NCI-H2107 treated with DMSO at 0.1 percent for 48 hours (cell line): Measurements from ENCODE around the gene B4GALT5.

Experiments
- DNase-seq: peaks from one replicate; lab custom pipeline; 2025; ENCODE audit not compliant: unreplicated experiment; lab: John Stamatoyannopoulos, UW

Gene B4GALT5

DNA sequence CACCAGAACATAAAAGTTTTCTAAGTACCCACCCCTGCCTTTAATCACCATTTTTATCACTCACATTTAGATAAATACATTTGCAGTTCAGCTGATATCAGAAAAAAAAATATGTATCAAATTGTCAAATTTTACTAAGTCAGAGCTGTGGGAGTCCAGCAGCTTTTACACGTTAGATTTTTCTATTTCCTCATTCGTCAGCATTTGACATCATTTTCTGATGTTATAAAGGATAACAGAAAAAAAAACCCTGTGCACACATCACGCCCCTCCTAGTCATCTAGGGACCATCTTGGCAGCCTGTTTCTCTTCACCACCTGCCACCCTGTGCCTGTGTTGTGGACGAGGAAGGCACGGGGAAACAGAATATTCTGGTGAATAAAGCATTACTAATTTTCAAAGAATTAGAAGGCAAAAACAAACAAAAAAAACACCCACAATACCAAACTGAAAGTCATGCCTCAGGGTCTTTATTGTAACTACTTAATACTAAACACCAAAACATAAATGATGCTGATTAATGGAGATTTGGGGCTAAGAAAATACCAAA lies 12.4 kb downstream of the B4GALT5 start:
- DNase-seq = peak; percentile 63

DNA sequence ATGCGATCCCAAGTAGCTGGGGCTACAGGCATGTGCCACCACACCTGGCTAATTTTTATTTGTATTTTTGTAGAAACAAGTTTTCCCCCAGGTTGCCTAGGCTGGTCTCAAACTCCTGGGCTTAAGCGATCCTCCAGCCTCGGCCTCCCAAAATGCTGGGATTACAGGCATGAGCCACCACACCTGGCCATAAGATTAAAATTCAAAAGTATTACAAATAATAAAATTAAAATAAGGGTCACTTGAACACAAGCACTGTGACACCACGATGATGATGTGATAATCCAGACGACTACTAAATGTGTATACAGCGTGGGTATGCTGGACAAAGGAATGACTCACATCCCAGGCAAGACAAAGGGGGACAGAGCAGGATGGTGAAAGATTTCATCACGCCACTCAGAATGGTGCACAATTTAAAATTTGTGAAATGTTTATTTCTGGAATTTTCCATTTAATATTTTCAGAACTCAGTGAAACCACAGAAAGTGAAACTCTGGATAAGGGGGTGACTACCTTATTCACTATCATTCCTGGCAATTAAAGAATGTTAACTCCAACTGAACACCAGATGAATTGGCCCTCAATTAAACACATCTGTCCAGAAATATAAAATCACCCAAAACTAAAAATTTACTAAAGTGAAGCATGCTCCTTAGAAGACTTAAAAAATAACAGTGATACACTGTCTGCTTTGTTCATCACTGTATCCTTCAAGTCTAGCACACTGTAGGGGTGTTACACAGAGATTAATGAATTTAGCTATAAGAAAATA lies 13.1 kb downstream of the B4GALT5 start:
- peak; percentile 35 for DNase-seq

DNA sequence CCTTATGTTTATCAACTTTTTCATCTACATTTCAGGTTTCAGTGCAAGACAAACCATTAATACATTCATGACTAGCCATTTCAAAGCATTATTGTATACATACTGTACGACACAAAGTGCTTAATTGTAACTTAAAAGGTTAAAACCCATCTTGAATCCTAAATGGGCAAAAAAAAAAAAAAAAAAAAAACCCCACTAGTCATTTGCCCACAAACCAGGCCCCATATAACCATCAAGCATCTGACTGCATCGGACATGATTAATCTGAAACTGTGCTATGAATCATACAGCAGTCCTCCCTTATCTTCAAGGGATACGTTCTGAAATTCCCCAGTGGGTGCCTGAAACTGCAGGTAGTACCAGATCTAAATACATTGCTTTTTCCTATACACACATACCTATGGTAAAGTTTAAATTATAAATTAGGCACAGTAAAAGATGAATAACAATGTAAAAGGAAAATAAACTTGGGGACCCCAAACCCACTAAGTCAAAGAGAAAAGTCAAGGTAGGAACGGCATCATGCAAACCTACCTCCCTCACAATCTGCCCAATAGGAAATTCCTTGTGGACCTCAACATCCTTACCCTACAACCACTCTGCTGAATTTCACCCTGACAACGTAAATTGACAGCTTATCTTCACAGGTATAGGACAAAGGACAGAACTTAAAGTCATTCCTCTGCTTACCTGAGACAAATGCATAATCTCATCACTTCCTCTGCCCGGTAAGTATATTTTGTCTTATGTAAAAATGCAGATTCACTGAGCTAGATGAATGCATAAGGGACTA lies 14.3 kb downstream of the B4GALT5 start:
- DNase-seq = no peak

DNA sequence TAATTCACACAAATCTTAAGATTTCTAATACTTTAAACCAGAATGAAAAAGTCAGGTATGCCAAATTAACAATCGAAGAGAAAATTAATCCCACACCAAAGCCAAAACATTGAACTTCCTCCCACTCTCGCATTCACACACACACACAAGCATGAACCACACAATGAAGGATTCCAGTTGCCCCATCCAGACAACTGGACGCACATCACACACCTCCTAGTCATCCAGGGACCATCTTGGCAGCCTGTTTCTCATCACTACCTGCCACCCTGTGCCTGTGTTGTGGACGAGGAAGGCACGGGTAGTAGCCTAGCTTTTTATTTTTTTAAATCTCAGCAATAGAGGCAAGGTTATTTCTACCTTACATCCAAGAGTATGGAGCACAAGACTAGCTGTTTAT lies 15.2 kb downstream of the B4GALT5 start:
- DNase-seq = no peak

DNA sequence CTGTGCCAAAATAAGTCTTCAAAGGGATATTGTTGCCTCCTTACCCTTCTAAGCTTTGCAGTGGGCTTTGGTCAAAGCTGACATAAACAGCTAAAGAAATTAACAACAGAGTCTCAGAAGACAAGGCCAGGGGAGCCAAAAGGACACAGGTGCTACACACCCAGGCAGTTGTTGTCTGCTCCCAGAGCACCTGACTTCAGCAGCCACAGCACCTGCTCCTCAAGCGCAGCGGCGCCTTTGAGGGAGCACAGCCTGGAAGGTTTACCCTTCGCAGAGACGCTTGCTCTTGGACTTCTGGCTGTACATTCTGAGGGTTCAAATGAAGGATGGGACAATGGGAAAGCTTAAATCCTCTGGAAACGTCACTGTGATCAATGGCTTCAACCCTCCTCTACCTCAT lies 16.6 kb downstream of the B4GALT5 start:
- DNase-seq = peak; percentile 92

DNA sequence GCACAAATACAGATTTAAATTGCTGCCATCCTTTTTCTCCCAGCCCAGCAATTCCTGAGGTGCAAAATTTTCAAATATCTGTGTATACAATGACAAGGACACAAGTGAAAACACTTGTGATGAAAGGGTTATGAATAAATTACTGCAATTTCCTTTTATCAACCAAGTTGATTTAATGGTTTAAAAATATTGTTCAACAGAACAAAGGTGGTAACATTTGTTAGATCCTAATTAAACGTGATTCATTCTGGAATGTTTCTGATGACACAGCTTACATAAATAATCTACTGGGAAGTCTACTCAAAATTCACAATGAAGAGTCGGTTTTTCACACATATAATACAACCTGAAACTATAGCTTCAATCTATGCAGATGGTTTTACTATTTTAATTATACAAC lies 17.1 kb downstream of the B4GALT5 start:
- no peak for DNase-seq

DNA sequence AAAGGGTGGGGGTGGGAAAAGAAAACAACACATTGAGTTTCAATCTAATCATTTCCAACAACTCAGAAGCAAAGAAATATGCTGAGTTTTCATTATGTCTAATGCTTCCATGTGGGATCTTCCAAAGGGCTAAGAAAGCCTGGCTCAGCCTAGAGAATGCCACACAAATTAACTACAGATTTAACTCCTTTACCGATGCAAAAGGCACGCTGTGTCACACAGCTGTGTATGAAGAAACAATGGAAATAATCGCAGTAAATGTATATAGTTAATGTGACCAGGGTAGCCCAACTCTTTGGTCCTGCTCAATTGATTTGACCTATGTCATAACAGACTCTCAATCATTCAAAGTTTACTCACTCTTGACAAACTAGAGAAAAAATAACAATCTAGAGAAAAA lies 17.8 kb downstream of the B4GALT5 start:
- DNase-seq = no peak

DNA sequence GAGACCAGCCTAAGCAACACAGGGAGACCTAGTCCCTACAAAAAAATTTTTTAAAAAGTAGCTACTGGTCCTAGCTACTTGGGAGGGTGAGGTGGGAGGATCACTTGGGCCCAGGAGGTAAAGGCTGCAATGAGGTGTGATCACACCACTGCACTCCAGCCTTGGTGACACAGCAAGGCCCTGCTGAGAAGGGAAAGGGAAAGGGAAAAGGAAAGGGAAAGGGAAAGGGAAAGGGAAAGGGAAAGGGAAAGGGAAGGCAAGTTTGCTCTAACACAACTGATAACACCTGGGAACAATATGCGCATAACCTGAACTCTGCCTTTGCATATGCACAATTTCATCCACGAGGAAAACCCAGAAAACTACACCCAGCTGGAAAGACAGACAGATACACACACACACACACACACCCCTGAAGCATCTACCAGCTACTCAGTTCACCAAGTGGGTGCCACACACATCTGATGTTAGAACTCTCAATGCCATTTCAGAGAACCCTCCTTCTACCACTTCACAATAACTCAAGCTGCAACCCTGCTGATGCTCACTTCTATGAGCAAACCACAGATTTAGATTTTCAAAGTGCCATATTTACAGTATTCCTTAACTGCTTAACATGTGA lies 19.1 kb downstream of the B4GALT5 start:
- DNase-seq = peak; percentile 90

DNA sequence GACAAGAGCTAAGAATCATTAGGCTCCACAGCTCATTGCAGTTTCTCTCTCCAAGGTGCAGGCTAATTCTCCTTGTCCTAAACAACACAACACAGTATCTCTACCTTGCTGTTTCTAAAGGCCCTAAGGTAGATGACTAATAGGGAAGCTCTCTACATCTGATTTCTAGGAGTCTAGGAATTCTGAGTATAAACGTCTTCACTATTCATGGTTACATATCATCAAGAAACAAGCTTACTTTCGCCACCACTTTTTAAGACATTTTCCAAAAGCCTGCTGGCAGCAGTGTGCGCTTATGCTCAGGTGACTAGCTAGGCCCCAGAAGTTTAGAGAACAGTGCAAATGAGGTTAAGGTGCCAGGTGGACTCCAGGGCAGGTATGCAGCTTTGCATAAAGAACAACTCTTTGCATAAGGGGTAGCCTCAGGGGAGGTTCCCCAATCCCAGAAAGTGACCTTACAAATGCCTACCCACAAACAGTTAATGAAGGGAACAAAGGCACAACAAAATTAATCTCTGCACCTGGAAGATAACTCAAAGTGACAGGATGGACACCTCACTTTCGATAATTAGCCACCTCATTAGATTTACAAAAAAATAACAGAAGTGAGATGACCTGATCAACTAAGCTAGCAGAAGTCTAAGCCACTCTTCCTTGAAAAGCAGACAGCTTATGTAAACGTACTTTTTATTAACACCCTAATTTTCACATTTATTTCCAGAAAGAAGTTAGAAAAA lies 20.1 kb downstream of the B4GALT5 start:
- no peak for DNase-seq

DNA sequence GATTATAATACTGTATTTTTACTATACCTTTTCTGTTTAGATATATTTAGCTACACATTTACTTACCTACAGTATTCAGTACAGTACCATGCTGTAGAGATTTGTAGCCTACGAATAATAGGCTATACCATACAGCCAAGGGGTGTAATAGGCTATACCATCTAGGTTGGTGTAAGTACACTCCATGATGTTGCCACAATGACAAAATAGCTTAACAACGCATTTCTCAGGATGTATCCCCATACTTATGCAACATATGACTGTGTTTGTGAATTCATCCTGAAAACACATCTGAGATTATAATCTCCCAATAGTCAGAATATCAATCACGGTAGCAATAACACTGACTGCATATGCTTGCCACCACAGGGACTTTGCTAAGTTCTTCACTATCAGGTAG lies 20.7 kb downstream of the B4GALT5 start:
- DNase-seq = no peak

DNA sequence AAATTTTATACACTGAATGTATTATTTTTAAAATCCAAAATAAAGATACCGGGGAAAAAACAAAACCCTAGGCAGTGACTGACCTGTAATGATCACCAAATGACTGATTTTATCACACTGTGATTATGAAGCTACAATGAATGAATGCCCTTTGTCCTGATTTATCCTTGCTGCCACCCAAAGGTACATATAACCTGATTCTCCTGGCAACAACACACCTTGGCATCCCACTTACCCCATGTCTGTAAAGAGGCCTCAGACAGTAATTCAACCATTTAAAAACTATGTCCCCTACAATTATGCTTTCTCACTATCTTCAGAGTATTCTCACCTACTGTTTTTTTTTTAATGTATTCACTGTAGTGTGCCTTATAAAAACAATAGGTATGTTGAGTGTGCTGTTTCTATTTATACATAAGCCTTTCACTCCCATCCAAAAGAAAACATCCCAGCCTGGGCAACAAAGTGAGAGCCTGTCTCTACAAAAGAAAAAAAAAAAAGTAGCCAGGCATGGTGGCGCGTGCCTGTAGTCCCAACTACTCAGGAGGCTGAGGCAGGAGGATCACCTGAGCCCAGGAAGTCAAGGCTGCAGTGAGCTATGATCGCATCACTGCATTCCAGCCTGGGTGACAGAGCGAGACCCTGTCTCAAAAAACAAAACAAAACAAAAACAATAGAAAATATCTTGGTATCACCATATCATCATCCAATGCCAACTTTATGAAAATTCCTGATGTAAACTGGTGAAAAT lies 21.7 kb downstream of the B4GALT5 start:
- DNase-seq = no peak

DNA sequence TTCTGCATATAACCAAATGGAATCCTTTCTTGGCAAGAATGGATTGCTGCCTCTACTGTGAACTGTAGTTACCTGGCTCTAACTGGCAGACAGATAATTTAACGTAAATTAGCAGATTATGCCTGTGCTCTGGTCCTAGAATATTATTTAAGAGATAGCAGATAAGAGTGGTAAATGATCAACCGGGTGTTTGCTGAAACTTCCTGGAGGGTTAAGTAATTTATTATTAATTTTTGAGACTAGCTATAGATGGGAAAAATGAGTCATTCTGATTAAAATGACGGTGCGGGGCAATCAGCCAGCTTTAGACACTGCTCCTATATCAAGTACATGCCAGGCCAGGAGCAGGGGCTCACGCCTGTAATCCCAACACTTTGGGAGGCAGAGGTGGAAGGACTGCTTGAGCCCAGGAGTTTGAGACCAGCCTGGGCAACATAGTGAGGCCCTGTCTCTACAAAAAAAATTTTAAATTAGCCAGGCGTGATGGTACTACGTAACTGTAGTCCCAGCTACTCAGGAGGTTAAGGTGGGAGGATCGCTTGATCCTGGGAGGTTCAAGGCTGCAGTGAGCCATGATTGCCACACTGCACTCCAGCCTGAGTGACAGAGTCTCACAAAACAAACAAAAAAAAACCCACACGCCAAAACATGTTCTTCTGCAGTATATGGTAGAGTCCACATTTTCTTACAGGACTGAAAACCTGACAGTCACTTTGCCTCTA lies 22.6 kb downstream of the B4GALT5 start:
- no peak for DNase-seq

DNA sequence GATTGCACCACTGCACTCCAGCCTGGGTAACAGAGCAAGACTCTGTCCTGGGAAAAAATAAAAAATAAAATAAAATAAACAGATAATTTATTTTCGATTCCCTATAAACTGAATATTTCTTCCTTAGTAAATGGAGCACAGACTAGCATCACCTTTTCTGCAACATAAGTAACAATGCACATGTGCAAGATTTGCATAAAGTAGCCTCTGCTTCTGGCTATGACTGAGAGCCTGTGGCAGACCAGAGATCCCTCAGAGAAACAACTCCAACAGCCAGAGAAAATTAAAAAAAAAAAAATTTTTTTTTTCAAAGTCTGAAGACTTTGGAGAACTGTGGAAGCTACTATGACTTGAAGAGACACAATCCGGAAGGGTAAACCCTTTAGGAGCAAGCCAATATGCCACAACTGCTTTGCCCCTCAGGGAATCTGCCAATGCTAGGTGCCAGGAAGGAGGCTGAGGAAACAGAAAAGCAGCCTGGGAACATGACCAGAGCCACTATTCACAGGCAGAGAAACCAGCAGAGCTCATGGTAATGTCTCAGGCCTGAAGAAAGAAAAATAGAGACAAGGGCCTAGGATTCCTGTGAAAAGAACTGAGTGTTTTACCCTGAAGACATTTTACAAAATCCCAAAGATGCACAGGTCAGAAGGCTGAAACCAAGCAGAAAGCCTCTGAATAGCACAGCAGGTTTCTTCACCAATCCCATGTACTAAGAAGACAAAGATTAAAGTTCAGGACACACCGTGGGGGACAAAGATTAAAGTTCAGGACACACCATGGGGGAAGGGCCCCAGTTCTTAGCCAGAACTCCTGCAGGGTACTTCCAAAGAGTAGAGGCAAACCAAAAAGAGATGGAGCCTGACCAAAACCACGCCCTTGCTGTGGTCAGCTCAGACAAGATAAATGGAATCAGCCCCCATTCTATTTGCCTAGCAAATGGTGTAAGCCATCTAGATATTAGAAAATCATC lies 25.8 kb downstream of the B4GALT5 start:
- no peak for DNase-seq

DNA sequence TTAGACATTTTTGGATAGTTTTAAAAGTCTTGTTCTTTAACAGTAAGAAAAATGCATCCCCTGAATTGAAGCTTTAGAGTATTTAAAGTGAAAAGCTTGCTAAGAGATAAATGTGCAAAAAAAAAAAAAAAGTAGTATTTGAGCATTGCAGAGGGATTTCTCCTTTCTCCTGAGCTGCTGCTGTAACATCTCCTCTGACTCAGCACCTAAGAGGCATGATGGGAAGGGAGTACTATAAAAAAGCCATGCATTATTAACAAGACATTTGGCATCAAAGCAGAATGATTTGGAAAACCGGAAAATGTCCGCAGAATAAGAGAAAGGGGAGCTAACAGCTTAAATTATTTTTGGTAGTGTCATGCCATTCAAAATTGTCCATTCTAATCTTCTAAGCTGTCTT lies 27.9 kb downstream of the B4GALT5 start:
- peak; percentile 22 for DNase-seq

DNA sequence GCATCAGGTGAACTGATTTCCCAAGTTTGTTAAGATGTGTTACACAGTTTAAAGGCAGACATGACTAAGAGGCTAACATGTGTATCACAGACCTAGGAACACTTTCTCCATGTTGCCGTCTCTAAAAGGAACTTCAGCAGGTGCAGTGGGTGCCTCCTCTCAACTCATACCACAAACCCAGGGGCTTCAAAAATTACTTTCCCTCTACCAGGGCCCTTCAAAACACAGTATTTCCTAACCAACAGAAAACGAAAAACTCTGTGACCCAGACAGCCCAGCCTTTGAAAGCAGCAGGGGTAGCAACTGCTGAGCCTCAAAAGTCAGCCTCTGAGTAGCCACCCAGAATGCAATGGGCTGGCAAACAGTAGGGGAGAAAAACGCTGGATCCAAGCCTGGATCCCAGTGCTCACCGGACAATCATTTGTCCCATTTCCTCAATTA lies 28.5 kb downstream of the B4GALT5 start:
- no peak for DNase-seq

DNA sequence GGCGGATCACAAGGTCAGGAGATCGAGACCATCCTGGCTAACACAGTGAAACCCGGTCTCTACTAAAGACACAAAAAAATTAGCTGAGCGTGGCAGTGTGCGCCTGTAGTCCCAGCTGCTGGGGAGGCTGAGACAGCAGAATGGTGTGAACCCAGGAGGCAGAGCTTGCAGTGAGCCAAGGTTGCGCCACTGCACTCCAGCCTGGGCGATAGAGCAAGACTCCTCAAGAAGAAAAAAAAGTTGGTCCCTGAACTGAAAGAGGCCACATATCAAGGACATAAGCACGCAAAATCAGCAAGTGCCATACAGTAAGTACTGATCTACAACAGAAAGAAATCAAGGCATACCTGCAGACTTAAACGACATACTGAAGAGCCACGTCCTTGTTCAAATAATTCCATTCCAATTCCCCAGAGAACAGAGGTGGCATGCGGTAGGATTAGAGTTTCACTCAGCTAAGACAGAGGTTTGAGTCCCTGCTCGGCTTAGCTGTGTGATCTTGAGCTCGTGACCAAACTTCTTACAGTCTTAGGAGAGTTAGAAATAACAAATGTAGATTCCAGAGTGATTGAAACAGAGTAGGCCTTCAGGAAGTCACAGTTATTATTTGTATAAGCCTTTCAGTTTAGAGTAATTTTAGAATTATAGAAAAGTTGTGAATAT lies 29.2 kb downstream of the B4GALT5 start:
- no peak for DNase-seq

DNA sequence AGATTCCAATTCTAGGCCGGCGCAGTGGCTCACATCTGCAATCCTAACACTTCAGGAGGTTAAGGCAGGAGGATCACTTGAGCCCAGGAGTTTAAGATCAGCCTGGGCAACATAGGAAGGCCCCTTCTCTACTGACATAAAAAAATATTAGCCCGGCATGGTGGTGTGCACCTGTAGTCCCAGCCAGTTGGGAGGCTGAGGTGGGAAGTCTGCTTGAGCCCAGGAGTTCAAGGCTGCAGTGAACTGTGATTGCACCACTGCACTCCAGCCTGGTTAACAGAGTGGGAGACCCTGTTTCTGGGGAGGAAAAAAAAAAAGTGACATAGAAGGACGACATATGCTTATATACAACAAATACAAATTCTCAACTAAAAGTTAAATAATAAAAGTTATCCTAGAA lies 30.9 kb downstream of the B4GALT5 start:
- DNase-seq = no peak

DNA sequence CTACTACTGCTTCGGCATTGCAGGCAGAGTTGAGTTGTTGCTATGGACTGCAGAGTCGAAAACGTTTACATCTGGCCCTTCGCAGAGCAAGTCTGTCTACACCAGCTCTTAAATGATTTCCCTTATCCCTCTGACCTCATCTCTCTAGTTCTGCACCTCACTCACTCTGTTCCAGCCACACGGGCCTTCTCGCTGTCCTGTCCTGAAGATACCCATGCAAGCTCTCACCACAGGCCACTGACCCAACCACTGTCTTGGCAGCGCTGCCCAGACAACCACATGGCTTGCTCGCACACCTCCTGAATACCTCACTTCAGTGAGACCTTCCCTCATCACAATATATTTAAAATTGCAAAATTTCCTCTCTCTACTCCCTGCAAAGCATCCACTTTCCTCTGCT lies 31.4 kb downstream of the B4GALT5 start:
- no peak for DNase-seq
